Testis (tissue), 3 donors: Measurements from ENCODE around the gene SNAPC2. TPM values are rescaled to one million over a fixed set of nuclear protein-coding genes. Genes with fewer than 3 reads are reported as not detected.
A peak's percentile ranks its signal among the peaks of the same experiment; 100 is the strongest.

ENCODE experiments used
- DNase-seq: peaks from one replicate; pipeline ENCODE4 v3.0.0-alpha.2; 2019
- H3K27ac ChIP-seq, 2 donors: fragments of 200-600 bp; sonication (generic); one replicate each; pipeline ENCODE4 v1.5.1; 2019
- H3K27me3 ChIP-seq: fragments of 200-600 bp; sonication (generic); one replicate; pipeline ENCODE4 v1.5.1; 2019
- H3K36me3 ChIP-seq: fragments of 200-600 bp; sonication (generic); one replicate; pipeline ENCODE4 v1.5.1; 2017; ENCODE audit warnings: low read depth; ENCODE audit errors: missing control alignments
- H3K4me1 ChIP-seq: fragments of 200-600 bp; sonication (generic); one replicate; pipeline ENCODE4 v1.5.1; 2019
- H3K4me3 ChIP-seq, 2 donors: fragments of 200-600 bp; sonication (generic); one replicate each; pipeline ENCODE4 v1.5.1; 2017 to 2019
- H3K9me3 ChIP-seq: fragments of 200-600 bp; sonication (generic); one replicate; pipeline ENCODE4 v1.5.1; 2017
- CTCF ChIP-seq, 3 experiments: fragments of 450-650 bp in 2 of 3; fragments of 200-600 bp in 1 of 3; sonication (generic) in 1 of 3; IDR thresholded peaks; one replicate each; pipeline ENCODE4 v1.5.1; 2016 to 2019; ENCODE audit warnings: antibody characterized with exemption in 3 of 3, mild to moderate bottlenecking in 2 of 3, moderate library complexity in 1 of 3
- POLR2A ChIP-seq: fragments of 450-650 bp; IDR thresholded peaks from one replicate; pipeline ENCODE4 v1.6.1; 2017; ENCODE audit warnings: antibody characterized with exemption, mild to moderate bottlenecking, moderate library complexity
- WGBS, 2 donors: methylation state at CpG; one replicate each; pipeline ENCODE4 v1.1.5; 2018; 5-methylcytosine and 5-hydroxymethylcytosine counted together
- intact Hi-C: fragments of 100-400 bp; cut with DNase I; formaldehyde crosslinking; loops from one replicate; pipeline ENCODE4 v1.15.1; 2023; ENCODE audit warnings: low total_unique reads
- polyA plus RNA-seq: library from polyadenylated mRNA; stranded (reverse); fragments of 350-450 nt; fragmentation: Illumina TruSeq; extraction: RNeasy Lipid Tissue Mini Kit (QIAGEN cat#74804); gene quantifications from one replicate; pipeline ENCODE4 v1.2.3, GENCODE V29; 2014; ENCODE audit warnings: low read depth, low replicate concordance; ENCODE audit not compliant: insufficient read depth
- total RNA-seq, 2 donors: library from RNA; depleted of rRNA; stranded (reverse); fragments of >200 nt; gene quantifications; one replicate each; pipeline ENCODE4 v1.2.3, GENCODE V29; 2016

SNAPC2 gene
- total and polyA plus RNA-seq, 3 donors from 2014 or later = 51.9 to 88.6 (median 72.5) TPM

GRCh38 chr19:7872306-7873204 lies 47.6 kb upstream of the SNAPC2 start:
- no peak for DNase-seq
- TF ChIP-seq CTCF (IDR thresholded peaks at IDR 0.05) = no peak
- no peak for TF ChIP-seq POLR2A
- 52 to 60% methylated on average over 12 to 45 of the region's 47 CpGs for WGBS, 2 donors
- no peaks in the 10 kb centered on the region for H3K27me3 ChIP-seq
- no peak overlapping the region for H3K4me3 ChIP-seq
- peaks cover 14% of the 10 kb centered on the region for H3K4me1 ChIP-seq
- intact Hi-C loops = no loop called here
- no peaks in the 10 kb centered on the region for H3K36me3 ChIP-seq
- H3K27ac ChIP-seq = no peak overlapping the region
- no peaks in the 10 kb centered on the region for H3K9me3 ChIP-seq

DNA sequence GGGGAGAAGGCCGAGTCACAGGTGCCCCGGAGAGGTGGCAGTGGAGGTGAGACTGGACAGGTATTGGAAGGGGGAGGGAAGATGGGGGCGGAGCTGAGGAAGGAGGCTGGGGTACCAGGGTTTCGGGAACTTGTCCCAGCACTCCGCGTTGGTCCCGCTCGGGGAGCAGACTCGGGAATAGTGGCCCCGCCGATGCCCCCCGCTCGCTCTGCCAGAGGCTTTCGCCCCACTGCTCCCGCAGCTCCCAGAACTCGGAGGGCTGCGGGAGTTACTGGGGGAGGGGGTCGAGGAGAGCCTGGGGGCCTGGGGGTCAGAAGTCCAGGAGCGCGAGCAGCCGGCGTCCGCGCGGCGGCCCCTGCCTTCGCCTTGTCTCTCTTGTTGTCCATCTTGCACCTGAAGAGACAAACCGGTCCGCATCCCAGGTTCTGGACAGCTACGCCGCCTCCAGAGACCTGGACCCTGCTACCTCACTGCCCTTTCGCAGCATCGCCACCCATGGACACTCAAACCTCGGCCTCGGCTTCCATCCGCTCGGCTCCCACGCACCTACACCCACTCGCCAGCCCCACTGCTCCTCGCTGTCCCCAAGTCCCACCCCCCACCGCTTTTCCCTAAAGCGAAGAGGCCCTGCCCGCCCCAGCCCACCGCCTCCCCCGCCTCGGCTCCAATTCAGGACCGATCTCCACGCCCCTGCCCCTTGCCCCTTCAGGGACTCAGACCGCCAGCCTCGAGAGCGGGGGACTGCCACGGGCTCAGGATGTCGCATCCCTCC lies 46.6 kb upstream of the SNAPC2 start:
- DNase-seq = no peak
- H3K4me3 ChIP-seq = peak overlapping the region; percentile 15 to 31
- TF ChIP-seq POLR2A (no peak), CTCF (IDR thresholded peaks at IDR 0.05) (no peak)
- H3K36me3 ChIP-seq = no peaks in the 10 kb centered on the region
- intact Hi-C loops = no loop called here
- WGBS, 2 donors = 12 to 16% methylated on average over 22 to 53 of the region's 53 CpGs
- no peaks in the 10 kb centered on the region for H3K27me3 ChIP-seq
- H3K27ac ChIP-seq = no peak overlapping the region
- no peaks in the 10 kb centered on the region for H3K9me3 ChIP-seq
- peaks cover 12% of the 10 kb centered on the region for H3K4me1 ChIP-seq

- 2 to 3% methylated on average over 11 to 85 of the region's 88 CpGs for WGBS, 2 donors
- TF ChIP-seq POLR2A (no peak), CTCF (IDR thresholded peaks at IDR 0.05) (no peak)
- no peak within 1 kb of the TSS for H3K27ac ChIP-seq
- intact Hi-C loops = no loop called here
- no peaks in the 10 kb centered on the region for H3K9me3 ChIP-seq
- H3K4me3 ChIP-seq = peak within 1 kb of the TSS; percentile 15 to 31
- H3K4me1 ChIP-seq = peaks cover 7% of the 10 kb centered on the region
- peak; percentile 71 for DNase-seq
- no peaks in the 10 kb centered on the region for H3K36me3 ChIP-seq
- H3K27me3 ChIP-seq = no peaks in the 10 kb centered on the region
These were observed 45.9 kb upstream of the SNAPC2 start, which contains the start of gene PRR36 for GRCh38 chr19:7874076-7874896. Gene PRR36, minus strand, starts transcription at chr19:7874390. Its CDS starts 701 bp downstream, at chr19:7873689.

DNA sequence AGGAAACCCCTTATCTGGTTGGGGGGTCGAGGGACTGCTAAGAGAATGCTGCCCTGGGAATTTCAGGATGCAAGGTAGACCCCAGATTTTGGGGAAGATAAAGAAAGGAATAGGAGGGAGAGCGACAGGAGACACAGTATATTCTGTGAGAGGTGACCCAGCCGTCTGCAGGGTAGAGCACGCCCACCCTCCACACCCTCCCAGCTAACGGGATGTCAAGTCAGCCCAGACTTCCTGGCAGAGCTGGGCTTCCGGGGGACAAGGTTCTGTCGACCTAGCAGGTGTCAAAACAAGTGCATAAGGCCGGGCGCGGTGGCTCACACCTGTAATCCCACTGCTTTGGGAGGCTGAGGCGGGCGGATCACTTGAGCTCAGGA lies 45.3 kb upstream of the SNAPC2 start:
- H3K27me3 ChIP-seq = no peaks in the 10 kb centered on the region
- 33 to 43% methylated on average over 12 of the region's 12 CpGs for WGBS, 2 donors

More for the DNA sequence above, 45.3 kb upstream of the SNAPC2 start:
- intact Hi-C loops = no loop called here
- TF ChIP-seq POLR2A (no peak), CTCF (IDR thresholded peaks at IDR 0.05) (no peak)
- Histone ChIP-seq H3K27ac (no peak overlapping the region), H3K36me3 (no peaks in the 10 kb centered on the region), H3K4me3 (no peak overlapping the region), H3K4me1 (peaks cover 7% of the 10 kb centered on the region), H3K9me3 (no peaks in the 10 kb centered on the region)
- DNase-seq = no peak
